Measurements from ENCODE around the gene TPRG1.

- TF ChIP-seq, protein P1, sequence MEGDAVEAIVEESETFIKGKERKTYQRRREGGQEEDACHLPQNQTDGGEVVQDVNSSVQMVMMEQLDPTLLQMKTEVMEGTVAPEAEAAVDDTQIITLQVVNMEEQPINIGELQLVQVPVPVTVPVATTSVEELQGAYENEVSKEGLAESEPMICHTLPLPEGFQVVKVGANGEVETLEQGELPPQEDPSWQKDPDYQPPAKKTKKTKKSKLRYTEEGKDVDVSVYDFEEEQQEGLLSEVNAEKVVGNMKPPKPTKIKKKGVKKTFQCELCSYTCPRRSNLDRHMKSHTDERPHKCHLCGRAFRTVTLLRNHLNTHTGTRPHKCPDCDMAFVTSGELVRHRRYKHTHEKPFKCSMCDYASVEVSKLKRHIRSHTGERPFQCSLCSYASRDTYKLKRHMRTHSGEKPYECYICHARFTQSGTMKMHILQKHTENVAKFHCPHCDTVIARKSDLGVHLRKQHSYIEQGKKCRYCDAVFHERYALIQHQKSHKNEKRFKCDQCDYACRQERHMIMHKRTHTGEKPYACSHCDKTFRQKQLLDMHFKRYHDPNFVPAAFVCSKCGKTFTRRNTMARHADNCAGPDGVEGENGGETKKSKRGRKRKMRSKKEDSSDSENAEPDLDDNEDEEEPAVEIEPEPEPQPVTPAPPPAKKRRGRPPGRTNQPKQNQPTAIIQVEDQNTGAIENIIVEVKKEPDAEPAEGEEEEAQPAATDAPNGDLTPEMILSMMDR (IDR thresholded peaks at IDR 0.05), result no peak
- TF ChIP-seq POLR2A (IDR thresholded peaks at IDR 0.05), result no peak
Observed at GRCh38 chr3:189305412-189305811, 133.6 kb downstream of the TPRG1 start.

All from vagina (tissue), 2 donors.